Adipose tissue (tissue), 3 donors: ENCODE data around the gene ALDH16A1. TPM values are rescaled to one million over a fixed set of nuclear protein-coding genes. Genes with fewer than 3 reads are reported as not detected.
"Not testable (repeated sequence)": the region's sequence is repeated elsewhere in the genome, so short reads cannot be mapped to it uniquely, and the experiment has no call there.

Source experiments
- H3K27ac ChIP-seq: one replicate; pipeline ENCODE4 v1.5.1; 2013; ENCODE audit warnings: low read depth, low read length
- WGBS, 3 donors: extraction: QIAGEN DNeasy Blood & Tissue Kit; methylation state at CpG; one replicate each; pipeline ENCODE4 v1.1.7; 2013; 5-methylcytosine and 5-hydroxymethylcytosine counted together
- polyA plus RNA-seq, 3 donors: library from polyadenylated mRNA; stranded (reverse); fragments of 200-250 nt; gene quantifications; one replicate each; pipeline ENCODE4 v1.2.3, GENCODE V29; 2013
- donor health status: healthy with polysubstance abuse.
- donor health status: Bipolar disorder and iron deficiency.
- donor health status: healthy.

Gene ALDH16A1
- polyA plus RNA-seq, 3 donors = 24.1 to 31.4 (median 29.5) TPM

- 6 to 30% (median 22%) methylated on average over 42 of the region's 42 CpGs for WGBS, 3 donors
- H3K27ac ChIP-seq = no peak overlapping the region
Measured at GRCh38 chr19:49436381-49437017, 16.5 kb upstream of the ALDH16A1 start.

- WGBS, 3 donors = 13 to 38% (median 23%) methylated on average over 8 of the region's 8 CpGs
- no peak overlapping the region for H3K27ac ChIP-seq
Measured at GRCh38 chr19:49437231-49437630, 15.8 kb upstream of the ALDH16A1 start.

- 18 to 27% (median 25%) methylated on average over 6 of the region's 6 CpGs for WGBS, 3 donors
- no peak overlapping the region for H3K27ac ChIP-seq
Measured at GRCh38 chr19:49438261-49438660, 14.8 kb upstream of the ALDH16A1 start.

GRCh38 chr19:49439836-49440235 lies 13.2 kb upstream of the ALDH16A1 start:
- no peak overlapping the region for H3K27ac ChIP-seq
- WGBS, 3 donors = 59 to 64% (median 64%) methylated on average over 6 of the region's 6 CpGs

GRCh38 chr19:49440439-49441209 lies 12.4 kb upstream of the ALDH16A1 start:
- H3K27ac ChIP-seq = no peak overlapping the region
- WGBS, 3 donors = 24 to 32% (median 25%) methylated on average over 19 of the region's 19 CpGs

GRCh38 chr19:49441210-49441959 lies 11.6 kb upstream of the ALDH16A1 start, which contains the start of gene SLC17A7:
Gene SLC17A7, minus strand, starts transcription at chr19:49441527. Its CDS starts 148 bp downstream, at chr19:49441379.
- WGBS, 3 donors = 3 to 7% (median 4%) methylated on average over 31 to 56 of the region's 56 CpGs

GRCh38 chr19:49441960-49442350 lies 11.1 kb upstream of the ALDH16A1 start:
- H3K27ac ChIP-seq = no peak overlapping the region

More at GRCh38 chr19:49441210-49441959, 11.6 kb upstream of the ALDH16A1 start, which contains the start of gene SLC17A7:
- no peak within 1 kb of the TSS for H3K27ac ChIP-seq

GRCh38 chr19:49442354-49442753 lies 10.7 kb upstream of the ALDH16A1 start:
- H3K27ac ChIP-seq = no peak overlapping the region
- 2 to 5% (median 2%) methylated on average over 11 of the region's 11 CpGs for WGBS, 3 donors

More at GRCh38 chr19:49441960-49442350, 11.1 kb upstream of the ALDH16A1 start:
- 14 to 27% (median 19%) methylated on average over 14 of the region's 14 CpGs for WGBS, 3 donors

- WGBS, 3 donors = 0 to 2% (median 1%) methylated on average over 40 to 43 of the region's 43 CpGs
- H3K27ac ChIP-seq = peak overlapping the region; percentile 69
Measured at GRCh38 chr19:49442771-49443365, 10.2 kb upstream of the ALDH16A1 start.

- WGBS, 3 donors = 0% methylated on average over 46 to 47 of the region's 47 CpGs
- H3K27ac ChIP-seq = peak overlapping the region; percentile 69
Measured at GRCh38 chr19:49443366-49444099, 9.5 kb upstream of the ALDH16A1 start.

GRCh38 chr19:49444100-49444700 lies 8.8 kb upstream of the ALDH16A1 start:
- 56 to 66% (median 63%) methylated on average over 5 of the region's 5 CpGs for WGBS, 3 donors
- not testable (repeated sequence) for H3K27ac ChIP-seq

GRCh38 chr19:49445997-49446396 lies 7.0 kb upstream of the ALDH16A1 start:
- no peak overlapping the region for H3K27ac ChIP-seq
- 72 to 91% (median 81%) methylated on average over 3 of the region's 3 CpGs for WGBS, 3 donors

- 72 to 83% (median 72%) methylated on average over 32 of the region's 32 CpGs for WGBS, 3 donors
- no peak overlapping the region for H3K27ac ChIP-seq
Measured at GRCh38 chr19:49447485-49448431, 5.3 kb upstream of the ALDH16A1 start.

- no peak overlapping the region for H3K27ac ChIP-seq
- 91 to 96% (median 91%) methylated on average over 6 of the region's 6 CpGs for WGBS, 3 donors
Measured at GRCh38 chr19:49448432-49448786, 4.6 kb upstream of the ALDH16A1 start.

GRCh38 chr19:49450405-49450804 lies 2.6 kb upstream of the ALDH16A1 start:
- no peak overlapping the region for H3K27ac ChIP-seq
- WGBS, 3 donors = 81 to 86% (median 86%) methylated on average over 7 of the region's 7 CpGs

GRCh38 chr19:49451430-49452181 lies 1.4 kb upstream of the ALDH16A1 start, which contains the start of gene PIH1D1:
Gene PIH1D1, minus strand, starts transcription at chr19:49451814. Its CDS starts 240 bp downstream, at chr19:49451574.
- WGBS, 3 donors = 0 to 1% (median 1%) methylated on average over 42 of the region's 42 CpGs

More at GRCh38 chr19:49451430-49452181, 1.4 kb upstream of the ALDH16A1 start, which contains the start of gene PIH1D1:
- no peak within 1 kb of the TSS for H3K27ac ChIP-seq
